Activated CD8-positive, alpha-beta memory T cell treated with anti-CD3 and anti-CD28 coated beads, Interleukin-2, amount 50 U/mL, for 24 hours (primary cell): Measurements from ENCODE around the gene HMCN1.
"Not testable (repeated sequence)": the region's sequence is repeated elsewhere in the genome, so short reads cannot be mapped to it uniquely, and the experiment has no call there.

ENCODE experiments used
- DNase-seq: peaks from one replicate; pipeline ENCODE4 v3.0.0-alpha.2; 2020; ENCODE audit errors: extremely low read depth

The HMCN1 gene

GRCh38 chr1:186152227-186152619 lies 418.0 kb downstream of the HMCN1 start:
- no peak for DNase-seq

GRCh38 chr1:186152620-186153239 lies 418.5 kb downstream of the HMCN1 start:
- no peak for DNase-seq

- DNase-seq = no peak
Observed at GRCh38 chr1:186154651-186155050, 420.5 kb downstream of the HMCN1 start.

- no peak for DNase-seq
Observed at GRCh38 chr1:186155594-186155993, 421.4 kb downstream of the HMCN1 start.

- not testable (repeated sequence) for DNase-seq
Observed at GRCh38 chr1:186162895-186163294, 428.7 kb downstream of the HMCN1 start.

- DNase-seq = no peak
Observed at GRCh38 chr1:186164773-186165172, 430.6 kb downstream of the HMCN1 start.

GRCh38 chr1:186165303-186165702 lies 431.1 kb downstream of the HMCN1 start:
- DNase-seq = no peak

GRCh38 chr1:186167096-186167668 lies 433.0 kb downstream of the HMCN1 start:
- no peak for DNase-seq

GRCh38 chr1:186175588-186175987 lies 441.4 kb downstream of the HMCN1 start:
- no peak for DNase-seq

- no peak for DNase-seq
Observed at GRCh38 chr1:186178426-186179043, 444.3 kb downstream of the HMCN1 start.

GRCh38 chr1:186179231-186179630 lies 445.0 kb downstream of the HMCN1 start:
- DNase-seq = no peak

- no peak for DNase-seq
Observed at GRCh38 chr1:186183219-186183618, 449.0 kb downstream of the HMCN1 start.

- DNase-seq = no peak
Observed at GRCh38 chr1:186183970-186184628, 449.9 kb downstream of the HMCN1 start.

- DNase-seq = not testable (repeated sequence)
Observed at GRCh38 chr1:186186251-186186650, 452.1 kb downstream of the HMCN1 start.

GRCh38 chr1:186187601-186188000 lies 453.4 kb downstream of the HMCN1 start:
- DNase-seq = no peak

GRCh38 chr1:186188004-186188539 lies 453.9 kb downstream of the HMCN1 start:
- DNase-seq = no peak

GRCh38 chr1:186188736-186189135 lies 454.5 kb downstream of the HMCN1 start:
- DNase-seq = no peak

- DNase-seq = no peak
Observed at GRCh38 chr1:186189156-186189555, 455.0 kb downstream of the HMCN1 start.

- DNase-seq = no peak
Observed at GRCh38 chr1:186191511-186191910, 457.3 kb downstream of the HMCN1 start.

- DNase-seq = no peak
Observed at GRCh38 chr1:186193224-186193623, 459.0 kb downstream of the HMCN1 start.

GRCh38 chr1:186194107-186194756 lies 460.0 kb downstream of the HMCN1 start:
- DNase-seq = no peak

GRCh38 chr1:186195377-186195931 lies 461.3 kb downstream of the HMCN1 start:
- DNase-seq = no peak
